Calu3 (cell line): Measurements from ENCODE around the gene POFUT1. TPM values are rescaled to one million over a fixed set of nuclear protein-coding genes. Genes with fewer than 3 reads are reported as not detected.

Source experiments
- BruUV-seq: library from RNA; stranded (reverse); fragments of 400-500 nt; replicated peaks from 2 replicates; lab custom pipeline; 2021; lab: Mats Ljungman, UMichigan
- CTCF ChIA-PET: fragments of 300-600 bp; sonication (Branson Sonifier 250); formaldehyde crosslinking; loops from one replicate; lab custom pipeline; 2022; ENCODE audit warnings: antibody characterized with exemption; lab: Charles Lee
- DNase-seq: peaks from one replicate; pipeline ENCODE4 v3.0.0; 2022
- H3K27ac Mint-ChIP-seq: one replicate; pipeline ENCODE4 v1.8.0; 2022; ENCODE audit warnings: mixed read lengths; ENCODE audit not compliant: unreplicated experiment
- H3K27me3 Mint-ChIP-seq: one replicate; pipeline ENCODE4 v1.8.0; 2022; ENCODE audit warnings: mixed read lengths; ENCODE audit not compliant: unreplicated experiment
- H3K36me3 Mint-ChIP-seq: one replicate; pipeline ENCODE4 v1.8.0; 2022; ENCODE audit warnings: mild to moderate bottlenecking, moderate library complexity, mixed read lengths; ENCODE audit not compliant: insufficient read depth, unreplicated experiment
- H3K4me1 Mint-ChIP-seq: one replicate; pipeline ENCODE4 v1.8.0; 2022; ENCODE audit warnings: mild to moderate bottlenecking, low read depth, mixed read lengths; ENCODE audit not compliant: unreplicated experiment
- H3K4me3 Mint-ChIP-seq: one replicate; pipeline ENCODE4 v1.8.0; 2022; ENCODE audit warnings: mild to moderate bottlenecking, low read depth, moderate library complexity, mixed read lengths; ENCODE audit not compliant: unreplicated experiment
- H3K9me3 Mint-ChIP-seq: one replicate; pipeline ENCODE4 v1.8.0; 2022; ENCODE audit warnings: low read depth, mixed read lengths; ENCODE audit not compliant: unreplicated experiment
- CTCF ChIP-seq: fragments of 200-600 bp; IDR thresholded peaks from one replicate; pipeline ENCODE4 v1.8.0; 2022; ENCODE audit warnings: antibody characterized with exemption; ENCODE audit not compliant: unreplicated experiment
- intact Hi-C: fragments of 100-400 bp; cut with micrococcal nuclease; formaldehyde crosslinking; loops from one replicate; pipeline ENCODE4 v1.10.0; 2022; ENCODE audit not compliant: unreplicated experiment
- total RNA-seq: library from RNA; stranded (reverse); gene quantifications from 2 replicates; pipeline ENCODE4 v1.2.3, GENCODE V29; 2022

The POFUT1 gene
- total RNA-seq, 1 experiment from 2014 or later = 87.3 TPM

GRCh38 chr20:32206760-32207625 is 687 bp upstream of the POFUT1 start:
- no peak for TF ChIP-seq CTCF
- BruUV-seq = no TSS peak
- CTCF ChIA-PET = interaction anchor here (0.8 kb wide), 1 partner anchor 14 kb away, joined by 3 read pairs; no protein-coding TSS in a partner anchor
- no peaks in the 10 kb centered on the region for H3K9me3 Mint-ChIP-seq
- intact Hi-C loops = no loop called here
- H3K4me3 Mint-ChIP-seq = peak overlapping the region; percentile 90
- peaks cover 59% of the 10 kb centered on the region for H3K4me1 Mint-ChIP-seq
- H3K36me3 Mint-ChIP-seq = peaks cover 59% of the 10 kb centered on the region
- no peak for DNase-seq
- peak overlapping the region; percentile 90 for H3K27ac Mint-ChIP-seq
- no peaks in the 10 kb centered on the region for H3K27me3 Mint-ChIP-seq

GRCh38 chr20:32208499-32209154 is 947 bp downstream of the POFUT1 start:
- no peak for TF ChIP-seq CTCF
- peaks cover 56% of the 10 kb centered on the region for H3K36me3 Mint-ChIP-seq
- H3K9me3 Mint-ChIP-seq = no peaks in the 10 kb centered on the region
- no peak for DNase-seq
- CTCF ChIA-PET = interaction anchor here (0.9 kb wide), 1 partner anchor 16 kb away, joined by 5 read pairs; no protein-coding TSS in a partner anchor
- peak overlapping the region; percentile 90 for H3K4me3 Mint-ChIP-seq
- intact Hi-C loops = no loop called here
- H3K27me3 Mint-ChIP-seq = no peaks in the 10 kb centered on the region
- H3K4me1 Mint-ChIP-seq = peaks cover 59% of the 10 kb centered on the region
- peak overlapping the region; percentile 43 for H3K27ac Mint-ChIP-seq
- no TSS peak for BruUV-seq

- peak overlapping the region; percentile 28 for H3K27ac Mint-ChIP-seq
- no peak for TF ChIP-seq CTCF
- H3K27me3 Mint-ChIP-seq = no peaks in the 10 kb centered on the region
- no peak for DNase-seq
- CTCF ChIA-PET = interaction anchor here (0.6 kb wide), 1 partner anchor 79 kb away, joined by 5 read pairs; no protein-coding TSS in a partner anchor
- intact Hi-C loops = no loop called here
- H3K4me3 Mint-ChIP-seq = no peak overlapping the region
- H3K36me3 Mint-ChIP-seq = peaks cover 55% of the 10 kb centered on the region
- peaks cover 46% of the 10 kb centered on the region for H3K4me1 Mint-ChIP-seq
- no TSS peak for BruUV-seq
- no peaks in the 10 kb centered on the region for H3K9me3 Mint-ChIP-seq
Observed at GRCh38 chr20:32209850-32210605, 2.3 kb downstream of the POFUT1 start.

GRCh38 chr20:32213870-32214269 is 6.2 kb downstream of the POFUT1 start:
- Mint-ChIP-seq H3K36me3 (peaks cover 25% of the 10 kb centered on the region), H3K27me3 (no peaks in the 10 kb centered on the region), H3K9me3 (no peaks in the 10 kb centered on the region), H3K4me1 (peaks cover 22% of the 10 kb centered on the region), H3K27ac (no peak overlapping the region), H3K4me3 (no peak overlapping the region)
- intact Hi-C loops = no loop called here
- no TSS peak for BruUV-seq
- CTCF ChIA-PET = no interaction called here
- no peak for DNase-seq
- TF ChIP-seq CTCF = no peak
